H9 (cell line): ENCODE results near the gene LINC01488. TPM values are rescaled to one million over a fixed set of nuclear protein-coding genes. Genes with fewer than 3 reads are reported as not detected.

Experiments used
- DNase-seq: peaks from one replicate; pipeline ENCODE4 v3.0.0-alpha.2; 2017
- H2AFZ ChIP-seq: one replicate; pipeline ENCODE4 v1.6.1; 2013; ENCODE audit warnings: mild to moderate bottlenecking, low read length, control low read depth, moderate library complexity
- H2AK5ac ChIP-seq: 2 replicates; pipeline ENCODE4 v1.6.1; 2013; ENCODE audit warnings: low read length, control low read depth, mixed read lengths; ENCODE audit not compliant: insufficient read length
- H2BK120ac ChIP-seq: one replicate; pipeline ENCODE4 v1.6.1; 2013; ENCODE audit warnings: low read depth, mild to moderate bottlenecking, low read length, control low read depth, inconsistent platforms; ENCODE audit not compliant: poor library complexity, severe bottlenecking
- H2BK12ac ChIP-seq: 2 replicates; pipeline ENCODE4 v1.6.1; 2013; ENCODE audit warnings: low read length, control low read depth, mixed read lengths, low read depth; ENCODE audit not compliant: insufficient read length
- H2BK15ac ChIP-seq: 2 replicates; pipeline ENCODE4 v1.6.1; 2013; ENCODE audit warnings: low read depth, low read length, control low read depth
- H2BK20ac ChIP-seq: one replicate; pipeline ENCODE4 v1.6.1; 2013; ENCODE audit warnings: low read depth, mild to moderate bottlenecking, low read length, control low read depth, inconsistent platforms; ENCODE audit not compliant: poor library complexity, severe bottlenecking
- H2BK5ac ChIP-seq: 2 replicates; pipeline ENCODE4 v1.6.1; 2013; ENCODE audit warnings: low read length, control low read depth, mixed read lengths; ENCODE audit not compliant: insufficient read length
- H3K14ac ChIP-seq: 2 replicates; pipeline ENCODE4 v1.6.1; 2013; ENCODE audit warnings: low read length, control low read depth; ENCODE audit not compliant: insufficient read depth
- H3K18ac ChIP-seq: 2 replicates; pipeline ENCODE4 v1.6.1; 2013; ENCODE audit warnings: low read depth, mild to moderate bottlenecking, mixed read lengths, low read length, control low read depth; ENCODE audit not compliant: insufficient read length
- H3K23ac ChIP-seq: 2 replicates; pipeline ENCODE4 v1.6.1; 2013; ENCODE audit warnings: low read length, control low read depth, mixed read lengths, low read depth; ENCODE audit not compliant: insufficient read length
- H3K23me2 ChIP-seq: 2 replicates; pipeline ENCODE4 v1.6.1; 2013; ENCODE audit warnings: low read depth, mild to moderate bottlenecking, mixed read lengths, low read length, control low read depth; ENCODE audit not compliant: insufficient read length, poor library complexity, severe bottlenecking
- H3K27ac ChIP-seq: 2 replicates; pipeline ENCODE4 v1.5.1; 2013; ENCODE audit warnings: low read length, control low read depth, mixed read lengths, low read depth; ENCODE audit not compliant: insufficient read length
- H3K27me3 ChIP-seq: 2 replicates; pipeline ENCODE4 v1.6.1; 2013; ENCODE audit warnings: low read length, control low read depth, inconsistent platforms; ENCODE audit not compliant: insufficient read depth
- H3K4ac ChIP-seq: 2 replicates; pipeline ENCODE4 v1.6.1; 2013; ENCODE audit warnings: low read depth, mild to moderate bottlenecking, control low read depth, inconsistent platforms, low read length, moderate library complexity
- H3K4me1 ChIP-seq: 2 replicates; pipeline ENCODE4 v1.6.1; 2013; ENCODE audit warnings: low read length, control low read depth, inconsistent platforms; ENCODE audit not compliant: insufficient read depth
- H3K4me2 ChIP-seq: 2 replicates; pipeline ENCODE4 v1.6.1; 2013; ENCODE audit warnings: low read length, control low read depth, mixed read lengths; ENCODE audit not compliant: insufficient read length, insufficient read depth
- H3K56ac ChIP-seq: 2 replicates; pipeline ENCODE4 v1.6.1; 2013; ENCODE audit warnings: low read depth, mild to moderate bottlenecking, mixed read lengths, low read length, control low read depth; ENCODE audit not compliant: insufficient read length
- H3K79me1 ChIP-seq: 2 replicates; pipeline ENCODE4 v1.6.1; 2013; ENCODE audit warnings: low read depth, mild to moderate bottlenecking, moderate library complexity, low read length, control low read depth, inconsistent platforms; ENCODE audit not compliant: insufficient read depth, poor library complexity, severe bottlenecking
- H3K79me2 ChIP-seq: 2 replicates; pipeline ENCODE4 v1.6.1; 2013; ENCODE audit warnings: low read length, control low read depth, inconsistent platforms; ENCODE audit not compliant: insufficient read depth
- H3K9ac ChIP-seq: 2 replicates; pipeline ENCODE4 v1.6.1; 2013; ENCODE audit warnings: low read length, control low read depth, mixed read lengths; ENCODE audit not compliant: insufficient read length; ENCODE audit errors: extremely low read depth
- H3K9me3 ChIP-seq: one replicate; pipeline ENCODE4 v1.6.1; 2013; ENCODE audit warnings: low read depth, low read length, inconsistent platforms; ENCODE audit not compliant: control insufficient read depth
- H3T11ph ChIP-seq: one replicate; pipeline ENCODE4 v1.6.1; 2013; ENCODE audit warnings: mild to moderate bottlenecking, low read length, control low read depth, inconsistent platforms
- H4K20me1 ChIP-seq: one replicate; pipeline ENCODE4 v1.6.1; 2013; ENCODE audit not compliant: control insufficient read depth, insufficient read length, insufficient read depth
- H4K5ac ChIP-seq: 2 replicates; pipeline ENCODE4 v1.6.1; 2013; ENCODE audit warnings: low read depth, mild to moderate bottlenecking, mixed read lengths, low read length, control low read depth; ENCODE audit not compliant: insufficient read length
- H4K8ac ChIP-seq: replicated peaks from 2 replicates; pipeline ENCODE4 v1.6.1; 2013; ENCODE audit warnings: low read length, control low read depth, mixed read lengths, low read depth; ENCODE audit not compliant: insufficient read length
- H4K91ac ChIP-seq: 2 replicates; pipeline ENCODE4 v1.6.1; 2013; ENCODE audit warnings: low read depth, mild to moderate bottlenecking, moderate library complexity, mixed read lengths, low read length, control low read depth; ENCODE audit not compliant: insufficient read length
- H3K27ac Mint-ChIP-seq, 3 experiments: 2 replicates in 2 of 3; 3 replicates in 1 of 3; pipeline ENCODE4 v1.8.0; 2020 to 2021; ENCODE audit warnings: mixed read lengths in 3 of 3, mild to moderate bottlenecking in 1 of 3, moderate library complexity in 1 of 3
- H3K27me3 Mint-ChIP-seq: 2 replicates; pipeline ENCODE4 v1.8.0; 2021; ENCODE audit warnings: low read depth, mild to moderate bottlenecking, moderate library complexity, mixed read lengths
- H3K36me3 Mint-ChIP-seq, 3 experiments: 2 replicates in 2 of 3; 3 replicates in 1 of 3; pipeline ENCODE4 v1.8.0; 2020 to 2021; ENCODE audit warnings: low read depth in 3 of 3, mixed read lengths in 3 of 3; ENCODE audit not compliant: insufficient read depth in 1 of 3
- H3K4me1 Mint-ChIP-seq, 2 experiments: 2 replicates each; pipeline ENCODE4 v1.8.0; 2020; ENCODE audit warnings: mixed read lengths in 2 of 2
- H3K4me3 Mint-ChIP-seq, 2 experiments: 2 replicates in 1 of 2; 3 replicates in 1 of 2; pipeline ENCODE4 v1.8.0; 2020 to 2021; ENCODE audit warnings: mild to moderate bottlenecking in 2 of 2, mixed read lengths in 2 of 2, moderate library complexity in 1 of 2
- H3K9me3 Mint-ChIP-seq, 2 experiments: 2 replicates in 1 of 2; 3 replicates in 1 of 2; pipeline ENCODE4 v1.8.0; 2020; ENCODE audit warnings: mild to moderate bottlenecking in 2 of 2, mixed read lengths in 2 of 2, moderate library complexity in 1 of 2
- WGBS: extraction: QIAGEN DNeasy Blood & Tissue Kit; methylation state at CpG from one replicate; pipeline ENCODE4 v1.1.7; 2013; ENCODE audit warnings: missing lambda C conversion rate, low lambda C conversion rate, mixed read lengths; ENCODE audit not compliant: insufficient read length; ENCODE audit errors: extremely low coverage; 5-methylcytosine and 5-hydroxymethylcytosine counted together
- total RNA-seq: library from RNA; stranded (reverse); gene quantifications from 2 replicates; pipeline ENCODE4 v1.2.1, GENCODE V29; 2021
- TF ChIP-seq, protein P1 (sequence below): fragments of 200-600 bp; sonication (generic); conservative IDR thresholded peaks from 3 replicates; pipeline ENCODE4 v1.8.0; 2021; ENCODE audit warnings: antibody characterized with exemption, mild to moderate bottlenecking

The LINC01488 gene
- total RNA-seq, 1 experiment from 2014 or later: not detected

DNA sequence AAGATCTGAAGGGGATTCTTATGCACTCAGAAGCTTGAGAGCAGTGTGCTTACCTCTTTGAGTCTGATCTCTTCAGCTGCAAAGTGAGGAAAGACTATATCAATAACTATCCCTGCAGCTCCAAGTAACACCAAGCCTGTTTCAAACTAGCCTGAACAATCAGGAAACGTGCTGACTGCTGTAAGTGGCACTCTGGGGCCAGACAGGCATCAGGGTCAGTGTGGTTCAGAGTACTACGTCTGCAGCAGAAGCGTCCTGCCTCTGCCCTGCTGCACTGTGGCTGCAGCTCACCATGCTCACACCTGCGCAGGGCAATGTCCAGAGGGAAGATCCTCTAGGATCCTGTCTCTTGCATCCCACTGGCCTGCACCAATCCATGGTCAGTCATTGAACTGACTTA, 25.5 kb upstream of the LINC01488 start:
- peaks cover 3 to 21% (median 7%) of the 10 kb centered on the region in 3 experiments; a peak in 6 of 7 replicates for H3K36me3 Mint-ChIP-seq
- no CpG with 5 or more reads among the region's 4 CpGs for WGBS
- no peak overlapping the region for H3K4me2 ChIP-seq

More for the DNA sequence above, 25.5 kb upstream of the LINC01488 start:
- H3K79me2 ChIP-seq: no peaks in the 10 kb centered on the region
- H2BK120ac ChIP-seq: no peak overlapping the region
- DNase-seq: no peak
- peaks cover 3% of the 10 kb centered on the region; the same call in 1 of the 2 replicates for H3K4me1 ChIP-seq
- no peak overlapping the region for H2BK5ac ChIP-seq
- no peak overlapping the region for H3K14ac ChIP-seq
- H4K5ac ChIP-seq: no peak overlapping the region
- no peaks in the 10 kb centered on the region for H3K23me2 ChIP-seq
- no peaks in the 10 kb centered on the region for H3K79me1 ChIP-seq
- H3K27me3 ChIP-seq: no peaks in the 10 kb centered on the region
- H2AFZ ChIP-seq: no peak overlapping the region
- no peak overlapping the region for H2BK20ac ChIP-seq
- no peak overlapping the region for H2BK15ac ChIP-seq
- Mint-ChIP-seq H3K4me1 (peaks cover 6 to 13% of the 10 kb centered on the region in 2 experiments), H3K27ac (no peak overlapping the region), H3K4me3 (no peak overlapping the region), H3K27me3 (peaks cover 11% of the 10 kb centered on the region), H3K9me3 (peaks cover 14 to 17% of the 10 kb centered on the region in 2 experiments)
- H3K18ac ChIP-seq: no peak overlapping the region
- no peak overlapping the region for H3T11ph ChIP-seq
- no peak overlapping the region for H3K9ac ChIP-seq
- no peak overlapping the region for H4K91ac ChIP-seq
- TF ChIP-seq, protein P1, sequence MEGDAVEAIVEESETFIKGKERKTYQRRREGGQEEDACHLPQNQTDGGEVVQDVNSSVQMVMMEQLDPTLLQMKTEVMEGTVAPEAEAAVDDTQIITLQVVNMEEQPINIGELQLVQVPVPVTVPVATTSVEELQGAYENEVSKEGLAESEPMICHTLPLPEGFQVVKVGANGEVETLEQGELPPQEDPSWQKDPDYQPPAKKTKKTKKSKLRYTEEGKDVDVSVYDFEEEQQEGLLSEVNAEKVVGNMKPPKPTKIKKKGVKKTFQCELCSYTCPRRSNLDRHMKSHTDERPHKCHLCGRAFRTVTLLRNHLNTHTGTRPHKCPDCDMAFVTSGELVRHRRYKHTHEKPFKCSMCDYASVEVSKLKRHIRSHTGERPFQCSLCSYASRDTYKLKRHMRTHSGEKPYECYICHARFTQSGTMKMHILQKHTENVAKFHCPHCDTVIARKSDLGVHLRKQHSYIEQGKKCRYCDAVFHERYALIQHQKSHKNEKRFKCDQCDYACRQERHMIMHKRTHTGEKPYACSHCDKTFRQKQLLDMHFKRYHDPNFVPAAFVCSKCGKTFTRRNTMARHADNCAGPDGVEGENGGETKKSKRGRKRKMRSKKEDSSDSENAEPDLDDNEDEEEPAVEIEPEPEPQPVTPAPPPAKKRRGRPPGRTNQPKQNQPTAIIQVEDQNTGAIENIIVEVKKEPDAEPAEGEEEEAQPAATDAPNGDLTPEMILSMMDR: no peak
- no peak overlapping the region for H2AK5ac ChIP-seq
- H3K56ac ChIP-seq: no peak overlapping the region
- H3K9me3 ChIP-seq: peaks cover 4% of the 10 kb centered on the region
- H4K20me1 ChIP-seq: no peaks in the 10 kb centered on the region
- H3K23ac ChIP-seq: no peak overlapping the region
- H3K27ac ChIP-seq: no peak overlapping the region
- no peak overlapping the region for H4K8ac ChIP-seq
- no peak overlapping the region for H2BK12ac ChIP-seq
- no peak overlapping the region for H3K4ac ChIP-seq
